HepG2 (cell line): ENCODE measurements around the gene ABHD15. TPM values are rescaled to one million over a fixed set of nuclear protein-coding genes. Genes with fewer than 3 reads are reported as not detected.
A peak's percentile ranks its signal among the peaks of the same experiment; 100 is the strongest.

Source experiments
- MYC ChIP-seq: sonication (generic); formaldehyde crosslinking; IDR thresholded peaks from 2 replicates; pipeline ENCODE4 v1.9.0; 2021; ENCODE audit warnings: missing genetic modification reagents, borderline replicate concordance
- NCOA5 ChIP-seq: sonication (generic); formaldehyde crosslinking; IDR thresholded peaks from 2 replicates; pipeline ENCODE4 v1.4.0; 2020; ENCODE audit warnings: missing genetic modification reagents
- NPAS2 ChIP-seq: sonication (generic); formaldehyde crosslinking; IDR thresholded peaks from 2 replicates; pipeline ENCODE4 v1.8.0; 2022; ENCODE audit warnings: mild to moderate bottlenecking, missing genetic modification reagents, borderline replicate concordance
- NR2F6 ChIP-seq, 2 experiments: IDR thresholded peaks; 2 replicates each; pipeline ENCODE4 v1.6.1; 2016; ENCODE audit warnings: antibody characterized with exemption in 1 of 2, mild to moderate bottlenecking in 1 of 2
- ZFX ChIP-seq: sonication (generic); formaldehyde crosslinking; IDR thresholded peaks from 2 replicates; pipeline ENCODE4 v1.4.0; 2020; ENCODE audit warnings: mild to moderate bottlenecking, low read depth, missing genetic modification reagents, moderate library complexity
- polyA plus RNA-seq, 8 experiments: library from polyadenylated mRNA; depleted of rRNA in 3 of 8; stranded (reverse) in 7 of 8; unstranded in 1 of 8; fragments of >200 nt; fragmentation: Illumina TruSeq in 4 of 8; extraction: Trizol in 4 of 8; gene quantifications; 2 replicates each; pipeline versions ENCODE4 v1.2.1 to v1.2.3, GENCODE V29; 2011 to 2016; ENCODE audit warnings: low read depth in 4 of 8, missing spikeins in 1 of 8, mixed read lengths in 1 of 8; ENCODE audit not compliant: insufficient read depth in 1 of 8
- total RNA-seq, 5 experiments: library from RNA; depleted of rRNA; stranded (reverse); fragments of >200 nt; fragmentation: Illumina TruSeq; extraction: Trizol; gene quantifications; 2 replicates each; pipeline ENCODE4 v1.2.3, GENCODE V29; 2016; ENCODE audit warnings: low read depth in 1 of 5
- TF ChIP-seq, protein P1 (sequence below): IDR thresholded peaks from 2 replicates; pipeline ENCODE4 v1.4.0; 2020; ENCODE audit warnings: mild to moderate bottlenecking, missing genetic modification reagents
- TF ChIP-seq, protein P2 (sequence below): IDR thresholded peaks from 2 replicates; pipeline ENCODE4 v1.6.1; 2012; ENCODE audit warnings: low read depth, low read length, improper control_type of control experiment
- TF ChIP-seq, protein P3 (sequence below): IDR thresholded peaks from 2 replicates; pipeline ENCODE4 v1.6.1; 2012; ENCODE audit warnings: low read length, improper control_type of control experiment
- TF ChIP-seq, protein P4 (sequence below): sonication (generic); formaldehyde crosslinking; IDR thresholded peaks from 2 replicates; pipeline ENCODE4 v1.4.0; 2020; ENCODE audit warnings: missing genetic modification reagents
- TF ChIP-seq, protein P5 (sequence below): sonication (generic); formaldehyde crosslinking; IDR thresholded peaks from 2 replicates; pipeline ENCODE4 v1.5.0; 2020; ENCODE audit warnings: missing genetic modification reagents
- TF ChIP-seq, protein P6 (sequence below): sonication (generic); formaldehyde crosslinking; IDR thresholded peaks from 2 replicates; pipeline ENCODE4 v1.4.0; 2020; ENCODE audit warnings: missing genetic modification reagents

Gene ABHD15
- total and polyA plus RNA-seq, 2 of the 13 experiments (the other 11 are each of a cell fraction or from before 2014, with no cell fraction given) = 2.4 to 7.7 TPM

DNA sequence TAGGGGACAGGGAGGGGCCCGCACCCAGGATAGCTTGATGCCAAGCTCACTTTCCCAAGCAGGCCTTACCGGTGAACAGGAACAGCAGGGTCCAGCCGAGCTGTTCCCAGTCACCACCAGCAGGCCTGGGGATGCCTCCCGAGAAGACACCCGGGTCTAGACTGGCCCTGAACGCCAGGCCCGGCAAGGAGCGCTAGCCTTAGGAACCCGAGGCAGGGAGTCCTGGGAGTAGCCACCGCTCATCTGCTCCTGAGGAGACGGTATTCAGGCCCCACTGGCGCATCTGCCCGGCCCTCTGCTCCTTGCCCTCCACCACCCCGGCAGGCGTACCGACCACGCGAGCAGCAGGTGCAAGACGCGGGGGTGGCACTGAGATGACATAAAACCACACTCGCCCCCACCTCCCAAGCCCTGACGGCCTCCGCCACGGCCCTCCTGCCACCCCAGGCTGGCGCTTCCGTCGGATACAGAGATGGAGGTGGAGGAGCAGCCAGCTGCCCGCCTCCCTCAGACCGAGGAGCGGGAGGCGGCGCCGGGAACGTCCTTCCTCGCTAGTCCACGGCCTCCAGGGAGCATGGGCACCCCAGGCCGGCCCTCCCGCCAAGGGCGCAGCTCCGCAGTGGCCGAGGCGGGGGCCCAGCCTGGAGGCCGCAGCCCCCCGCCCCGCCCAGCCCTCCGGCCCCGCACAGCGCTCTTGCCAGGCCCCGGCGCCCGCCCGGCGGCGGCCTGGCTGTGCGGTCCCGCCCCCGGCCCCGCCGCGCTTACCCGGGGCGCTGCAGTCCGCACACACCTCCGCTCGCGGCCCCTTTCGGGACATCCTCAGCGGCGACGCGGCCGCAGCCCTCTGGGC lies 21.9 kb upstream of the ABHD15 start (continued):
- TF ChIP-seq, protein P1, sequence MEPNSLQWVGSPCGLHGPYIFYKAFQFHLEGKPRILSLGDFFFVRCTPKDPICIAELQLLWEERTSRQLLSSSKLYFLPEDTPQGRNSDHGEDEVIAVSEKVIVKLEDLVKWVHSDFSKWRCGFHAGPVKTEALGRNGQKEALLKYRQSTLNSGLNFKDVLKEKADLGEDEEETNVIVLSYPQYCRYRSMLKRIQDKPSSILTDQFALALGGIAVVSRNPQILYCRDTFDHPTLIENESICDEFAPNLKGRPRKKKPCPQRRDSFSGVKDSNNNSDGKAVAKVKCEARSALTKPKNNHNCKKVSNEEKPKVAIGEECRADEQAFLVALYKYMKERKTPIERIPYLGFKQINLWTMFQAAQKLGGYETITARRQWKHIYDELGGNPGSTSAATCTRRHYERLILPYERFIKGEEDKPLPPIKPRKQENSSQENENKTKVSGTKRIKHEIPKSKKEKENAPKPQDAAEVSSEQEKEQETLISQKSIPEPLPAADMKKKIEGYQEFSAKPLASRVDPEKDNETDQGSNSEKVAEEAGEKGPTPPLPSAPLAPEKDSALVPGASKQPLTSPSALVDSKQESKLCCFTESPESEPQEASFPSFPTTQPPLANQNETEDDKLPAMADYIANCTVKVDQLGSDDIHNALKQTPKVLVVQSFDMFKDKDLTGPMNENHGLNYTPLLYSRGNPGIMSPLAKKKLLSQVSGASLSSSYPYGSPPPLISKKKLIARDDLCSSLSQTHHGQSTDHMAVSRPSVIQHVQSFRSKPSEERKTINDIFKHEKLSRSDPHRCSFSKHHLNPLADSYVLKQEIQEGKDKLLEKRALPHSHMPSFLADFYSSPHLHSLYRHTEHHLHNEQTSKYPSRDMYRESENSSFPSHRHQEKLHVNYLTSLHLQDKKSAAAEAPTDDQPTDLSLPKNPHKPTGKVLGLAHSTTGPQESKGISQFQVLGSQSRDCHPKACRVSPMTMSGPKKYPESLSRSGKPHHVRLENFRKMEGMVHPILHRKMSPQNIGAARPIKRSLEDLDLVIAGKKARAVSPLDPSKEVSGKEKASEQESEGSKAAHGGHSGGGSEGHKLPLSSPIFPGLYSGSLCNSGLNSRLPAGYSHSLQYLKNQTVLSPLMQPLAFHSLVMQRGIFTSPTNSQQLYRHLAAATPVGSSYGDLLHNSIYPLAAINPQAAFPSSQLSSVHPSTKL (CRISPR knock-in tag) = no peak
- TF ChIP-seq NR2F6 (IDR thresholded peaks at IDR 0.05) (no peak), NR2F6 (CRISPR knock-in tag; IDR thresholded peaks at IDR 0.05) (no peak), NCOA5 (no peak), ZFX (CRISPR knock-in tag) (peak; percentile 77), MYC (CRISPR knock-in tag) (peak; percentile 44; the same call in 1 of the 2 replicates), NPAS2 (CRISPR knock-in tag) (no peak)
- TF ChIP-seq, protein P2, sequence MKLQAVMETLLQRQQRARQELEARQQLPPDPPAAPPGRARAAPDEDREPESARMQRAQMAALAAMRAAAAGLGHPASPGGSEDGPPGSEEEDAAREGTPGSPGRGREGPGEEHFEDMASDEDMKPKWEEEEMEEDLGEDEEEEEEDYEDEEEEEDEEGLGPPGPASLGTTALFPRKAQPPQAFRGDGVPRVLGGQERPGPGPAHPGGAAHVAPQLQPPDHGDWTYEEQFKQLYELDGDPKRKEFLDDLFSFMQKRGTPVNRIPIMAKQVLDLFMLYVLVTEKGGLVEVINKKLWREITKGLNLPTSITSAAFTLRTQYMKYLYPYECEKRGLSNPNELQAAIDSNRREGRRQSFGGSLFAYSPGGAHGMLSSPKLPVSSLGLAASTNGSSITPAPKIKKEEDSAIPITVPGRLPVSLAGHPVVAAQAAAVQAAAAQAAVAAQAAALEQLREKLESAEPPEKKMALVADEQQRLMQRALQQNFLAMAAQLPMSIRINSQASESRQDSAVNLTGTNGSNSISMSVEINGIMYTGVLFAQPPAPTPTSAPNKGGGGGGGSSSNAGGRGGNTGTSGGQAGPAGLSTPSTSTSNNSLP = no peak
- TF ChIP-seq, protein P3, sequence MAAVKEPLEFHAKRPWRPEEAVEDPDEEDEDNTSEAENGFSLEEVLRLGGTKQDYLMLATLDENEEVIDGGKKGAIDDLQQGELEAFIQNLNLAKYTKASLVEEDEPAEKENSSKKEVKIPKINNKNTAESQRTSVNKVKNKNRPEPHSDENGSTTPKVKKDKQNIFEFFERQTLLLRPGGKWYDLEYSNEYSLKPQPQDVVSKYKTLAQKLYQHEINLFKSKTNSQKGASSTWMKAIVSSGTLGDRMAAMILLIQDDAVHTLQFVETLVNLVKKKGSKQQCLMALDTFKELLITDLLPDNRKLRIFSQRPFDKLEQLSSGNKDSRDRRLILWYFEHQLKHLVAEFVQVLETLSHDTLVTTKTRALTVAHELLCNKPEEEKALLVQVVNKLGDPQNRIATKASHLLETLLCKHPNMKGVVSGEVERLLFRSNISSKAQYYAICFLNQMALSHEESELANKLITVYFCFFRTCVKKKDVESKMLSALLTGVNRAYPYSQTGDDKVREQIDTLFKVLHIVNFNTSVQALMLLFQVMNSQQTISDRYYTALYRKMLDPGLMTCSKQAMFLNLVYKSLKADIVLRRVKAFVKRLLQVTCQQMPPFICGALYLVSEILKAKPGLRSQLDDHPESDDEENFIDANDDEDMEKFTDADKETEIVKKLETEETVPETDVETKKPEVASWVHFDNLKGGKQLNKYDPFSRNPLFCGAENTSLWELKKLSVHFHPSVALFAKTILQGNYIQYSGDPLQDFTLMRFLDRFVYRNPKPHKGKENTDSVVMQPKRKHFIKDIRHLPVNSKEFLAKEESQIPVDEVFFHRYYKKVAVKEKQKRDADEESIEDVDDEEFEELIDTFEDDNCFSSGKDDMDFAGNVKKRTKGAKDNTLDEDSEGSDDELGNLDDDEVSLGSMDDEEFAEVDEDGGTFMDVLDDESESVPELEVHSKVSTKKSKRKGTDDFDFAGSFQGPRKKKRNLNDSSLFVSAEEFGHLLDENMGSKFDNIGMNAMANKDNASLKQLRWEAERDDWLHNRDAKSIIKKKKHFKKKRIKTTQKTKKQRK = no peak
- TF ChIP-seq, protein P4, sequence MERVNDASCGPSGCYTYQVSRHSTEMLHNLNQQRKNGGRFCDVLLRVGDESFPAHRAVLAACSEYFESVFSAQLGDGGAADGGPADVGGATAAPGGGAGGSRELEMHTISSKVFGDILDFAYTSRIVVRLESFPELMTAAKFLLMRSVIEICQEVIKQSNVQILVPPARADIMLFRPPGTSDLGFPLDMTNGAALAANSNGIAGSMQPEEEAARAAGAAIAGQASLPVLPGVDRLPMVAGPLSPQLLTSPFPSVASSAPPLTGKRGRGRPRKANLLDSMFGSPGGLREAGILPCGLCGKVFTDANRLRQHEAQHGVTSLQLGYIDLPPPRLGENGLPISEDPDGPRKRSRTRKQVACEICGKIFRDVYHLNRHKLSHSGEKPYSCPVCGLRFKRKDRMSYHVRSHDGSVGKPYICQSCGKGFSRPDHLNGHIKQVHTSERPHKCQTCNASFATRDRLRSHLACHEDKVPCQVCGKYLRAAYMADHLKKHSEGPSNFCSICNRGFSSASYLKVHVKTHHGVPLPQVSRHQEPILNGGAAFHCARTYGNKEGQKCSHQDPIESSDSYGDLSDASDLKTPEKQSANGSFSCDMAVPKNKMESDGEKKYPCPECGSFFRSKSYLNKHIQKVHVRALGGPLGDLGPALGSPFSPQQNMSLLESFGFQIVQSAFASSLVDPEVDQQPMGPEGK = peak; percentile 56
- TF ChIP-seq, protein P5, sequence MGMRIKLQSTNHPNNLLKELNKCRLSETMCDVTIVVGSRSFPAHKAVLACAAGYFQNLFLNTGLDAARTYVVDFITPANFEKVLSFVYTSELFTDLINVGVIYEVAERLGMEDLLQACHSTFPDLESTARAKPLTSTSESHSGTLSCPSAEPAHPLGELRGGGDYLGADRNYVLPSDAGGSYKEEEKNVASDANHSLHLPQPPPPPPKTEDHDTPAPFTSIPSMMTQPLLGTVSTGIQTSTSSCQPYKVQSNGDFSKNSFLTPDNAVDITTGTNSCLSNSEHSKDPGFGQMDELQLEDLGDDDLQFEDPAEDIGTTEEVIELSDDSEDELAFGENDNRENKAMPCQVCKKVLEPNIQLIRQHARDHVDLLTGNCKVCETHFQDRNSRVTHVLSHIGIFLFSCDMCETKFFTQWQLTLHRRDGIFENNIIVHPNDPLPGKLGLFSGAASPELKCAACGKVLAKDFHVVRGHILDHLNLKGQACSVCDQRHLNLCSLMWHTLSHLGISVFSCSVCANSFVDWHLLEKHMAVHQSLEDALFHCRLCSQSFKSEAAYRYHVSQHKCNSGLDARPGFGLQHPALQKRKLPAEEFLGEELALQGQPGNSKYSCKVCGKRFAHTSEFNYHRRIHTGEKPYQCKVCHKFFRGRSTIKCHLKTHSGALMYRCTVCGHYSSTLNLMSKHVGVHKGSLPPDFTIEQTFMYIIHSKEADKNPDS (CRISPR knock-in tag) = no peak
- TF ChIP-seq, protein P6, sequence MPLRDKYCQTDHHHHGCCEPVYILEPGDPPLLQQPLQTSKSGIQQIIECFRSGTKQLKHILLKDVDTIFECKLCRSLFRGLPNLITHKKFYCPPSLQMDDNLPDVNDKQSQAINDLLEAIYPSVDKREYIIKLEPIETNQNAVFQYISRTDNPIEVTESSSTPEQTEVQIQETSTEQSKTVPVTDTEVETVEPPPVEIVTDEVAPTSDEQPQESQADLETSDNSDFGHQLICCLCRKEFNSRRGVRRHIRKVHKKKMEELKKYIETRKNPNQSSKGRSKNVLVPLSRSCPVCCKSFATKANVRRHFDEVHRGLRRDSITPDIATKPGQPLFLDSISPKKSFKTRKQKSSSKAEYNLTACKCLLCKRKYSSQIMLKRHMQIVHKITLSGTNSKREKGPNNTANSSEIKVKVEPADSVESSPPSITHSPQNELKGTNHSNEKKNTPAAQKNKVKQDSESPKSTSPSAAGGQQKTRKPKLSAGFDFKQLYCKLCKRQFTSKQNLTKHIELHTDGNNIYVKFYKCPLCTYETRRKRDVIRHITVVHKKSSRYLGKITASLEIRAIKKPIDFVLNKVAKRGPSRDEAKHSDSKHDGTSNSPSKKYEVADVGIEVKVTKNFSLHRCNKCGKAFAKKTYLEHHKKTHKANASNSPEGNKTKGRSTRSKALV = no peak
